H9 (cell line): ENCODE data around the gene MTA2. TPM values are rescaled to one million over a fixed set of nuclear protein-coding genes. Genes with fewer than 3 reads are reported as not detected.

Experiments used
- DNase-seq: peaks from one replicate; pipeline ENCODE4 v3.0.0-alpha.2; 2017
- H2AFZ ChIP-seq: one replicate; pipeline ENCODE4 v1.6.1; 2013; ENCODE audit warnings: mild to moderate bottlenecking, low read length, control low read depth, moderate library complexity
- H2AK5ac ChIP-seq: 2 replicates; pipeline ENCODE4 v1.6.1; 2013; ENCODE audit warnings: low read length, control low read depth, mixed read lengths; ENCODE audit not compliant: insufficient read length
- H2BK120ac ChIP-seq: one replicate; pipeline ENCODE4 v1.6.1; 2013; ENCODE audit warnings: low read depth, mild to moderate bottlenecking, low read length, control low read depth, inconsistent platforms; ENCODE audit not compliant: poor library complexity, severe bottlenecking
- H2BK12ac ChIP-seq: 2 replicates; pipeline ENCODE4 v1.6.1; 2013; ENCODE audit warnings: low read length, control low read depth, mixed read lengths, low read depth; ENCODE audit not compliant: insufficient read length
- H2BK15ac ChIP-seq: 2 replicates; pipeline ENCODE4 v1.6.1; 2013; ENCODE audit warnings: low read depth, low read length, control low read depth
- H2BK20ac ChIP-seq: one replicate; pipeline ENCODE4 v1.6.1; 2013; ENCODE audit warnings: low read depth, mild to moderate bottlenecking, low read length, control low read depth, inconsistent platforms; ENCODE audit not compliant: poor library complexity, severe bottlenecking
- H2BK5ac ChIP-seq: 2 replicates; pipeline ENCODE4 v1.6.1; 2013; ENCODE audit warnings: low read length, control low read depth, mixed read lengths; ENCODE audit not compliant: insufficient read length
- H3K14ac ChIP-seq: 2 replicates; pipeline ENCODE4 v1.6.1; 2013; ENCODE audit warnings: low read length, control low read depth; ENCODE audit not compliant: insufficient read depth
- H3K18ac ChIP-seq: 2 replicates; pipeline ENCODE4 v1.6.1; 2013; ENCODE audit warnings: low read depth, mild to moderate bottlenecking, mixed read lengths, low read length, control low read depth; ENCODE audit not compliant: insufficient read length
- H3K23ac ChIP-seq: 2 replicates; pipeline ENCODE4 v1.6.1; 2013; ENCODE audit warnings: low read length, control low read depth, mixed read lengths, low read depth; ENCODE audit not compliant: insufficient read length
- H3K23me2 ChIP-seq: 2 replicates; pipeline ENCODE4 v1.6.1; 2013; ENCODE audit warnings: low read depth, mild to moderate bottlenecking, mixed read lengths, low read length, control low read depth; ENCODE audit not compliant: insufficient read length, poor library complexity, severe bottlenecking
- H3K27ac ChIP-seq: 2 replicates; pipeline ENCODE4 v1.5.1; 2013; ENCODE audit warnings: low read length, control low read depth, mixed read lengths, low read depth; ENCODE audit not compliant: insufficient read length
- H3K27me3 ChIP-seq: 2 replicates; pipeline ENCODE4 v1.6.1; 2013; ENCODE audit warnings: low read length, control low read depth, inconsistent platforms; ENCODE audit not compliant: insufficient read depth
- H3K4ac ChIP-seq: 2 replicates; pipeline ENCODE4 v1.6.1; 2013; ENCODE audit warnings: low read depth, mild to moderate bottlenecking, control low read depth, inconsistent platforms, low read length, moderate library complexity
- H3K4me1 ChIP-seq: 2 replicates; pipeline ENCODE4 v1.6.1; 2013; ENCODE audit warnings: low read length, control low read depth, inconsistent platforms; ENCODE audit not compliant: insufficient read depth
- H3K4me2 ChIP-seq: 2 replicates; pipeline ENCODE4 v1.6.1; 2013; ENCODE audit warnings: low read length, control low read depth, mixed read lengths; ENCODE audit not compliant: insufficient read length, insufficient read depth
- H3K56ac ChIP-seq: 2 replicates; pipeline ENCODE4 v1.6.1; 2013; ENCODE audit warnings: low read depth, mild to moderate bottlenecking, mixed read lengths, low read length, control low read depth; ENCODE audit not compliant: insufficient read length
- H3K79me1 ChIP-seq: 2 replicates; pipeline ENCODE4 v1.6.1; 2013; ENCODE audit warnings: low read depth, mild to moderate bottlenecking, moderate library complexity, low read length, control low read depth, inconsistent platforms; ENCODE audit not compliant: insufficient read depth, poor library complexity, severe bottlenecking
- H3K79me2 ChIP-seq: 2 replicates; pipeline ENCODE4 v1.6.1; 2013; ENCODE audit warnings: low read length, control low read depth, inconsistent platforms; ENCODE audit not compliant: insufficient read depth
- H3K9ac ChIP-seq: 2 replicates; pipeline ENCODE4 v1.6.1; 2013; ENCODE audit warnings: low read length, control low read depth, mixed read lengths; ENCODE audit not compliant: insufficient read length; ENCODE audit errors: extremely low read depth
- H3K9me3 ChIP-seq: one replicate; pipeline ENCODE4 v1.6.1; 2013; ENCODE audit warnings: low read depth, low read length, inconsistent platforms; ENCODE audit not compliant: control insufficient read depth
- H3T11ph ChIP-seq: one replicate; pipeline ENCODE4 v1.6.1; 2013; ENCODE audit warnings: mild to moderate bottlenecking, low read length, control low read depth, inconsistent platforms
- H4K20me1 ChIP-seq: one replicate; pipeline ENCODE4 v1.6.1; 2013; ENCODE audit not compliant: control insufficient read depth, insufficient read length, insufficient read depth
- H4K5ac ChIP-seq: 2 replicates; pipeline ENCODE4 v1.6.1; 2013; ENCODE audit warnings: low read depth, mild to moderate bottlenecking, mixed read lengths, low read length, control low read depth; ENCODE audit not compliant: insufficient read length
- H4K8ac ChIP-seq: replicated peaks from 2 replicates; pipeline ENCODE4 v1.6.1; 2013; ENCODE audit warnings: low read length, control low read depth, mixed read lengths, low read depth; ENCODE audit not compliant: insufficient read length
- H4K91ac ChIP-seq: 2 replicates; pipeline ENCODE4 v1.6.1; 2013; ENCODE audit warnings: low read depth, mild to moderate bottlenecking, moderate library complexity, mixed read lengths, low read length, control low read depth; ENCODE audit not compliant: insufficient read length
- H3K27ac Mint-ChIP-seq, 3 experiments: 2 replicates in 2 of 3; 3 replicates in 1 of 3; pipeline ENCODE4 v1.8.0; 2020 to 2021; ENCODE audit warnings: mixed read lengths in 3 of 3, mild to moderate bottlenecking in 1 of 3, moderate library complexity in 1 of 3
- H3K27me3 Mint-ChIP-seq: 2 replicates; pipeline ENCODE4 v1.8.0; 2021; ENCODE audit warnings: low read depth, mild to moderate bottlenecking, moderate library complexity, mixed read lengths
- H3K36me3 Mint-ChIP-seq, 3 experiments: 2 replicates in 2 of 3; 3 replicates in 1 of 3; pipeline ENCODE4 v1.8.0; 2020 to 2021; ENCODE audit warnings: low read depth in 3 of 3, mixed read lengths in 3 of 3; ENCODE audit not compliant: insufficient read depth in 1 of 3
- H3K4me1 Mint-ChIP-seq, 2 experiments: 2 replicates each; pipeline ENCODE4 v1.8.0; 2020; ENCODE audit warnings: mixed read lengths in 2 of 2
- H3K4me3 Mint-ChIP-seq, 2 experiments: 2 replicates in 1 of 2; 3 replicates in 1 of 2; pipeline ENCODE4 v1.8.0; 2020 to 2021; ENCODE audit warnings: mild to moderate bottlenecking in 2 of 2, mixed read lengths in 2 of 2, moderate library complexity in 1 of 2
- H3K9me3 Mint-ChIP-seq, 2 experiments: 2 replicates in 1 of 2; 3 replicates in 1 of 2; pipeline ENCODE4 v1.8.0; 2020; ENCODE audit warnings: mild to moderate bottlenecking in 2 of 2, mixed read lengths in 2 of 2, moderate library complexity in 1 of 2
- CTCF ChIP-seq: fragments of 200-600 bp; sonication (generic); conservative IDR thresholded peaks from 3 replicates; pipeline ENCODE4 v1.8.0; 2021; ENCODE audit warnings: antibody characterized with exemption, mild to moderate bottlenecking
- WGBS: extraction: QIAGEN DNeasy Blood & Tissue Kit; methylation state at CpG from one replicate; pipeline ENCODE4 v1.1.7; 2013; ENCODE audit warnings: missing lambda C conversion rate, low lambda C conversion rate, mixed read lengths; ENCODE audit not compliant: insufficient read length; ENCODE audit errors: extremely low coverage; 5-methylcytosine and 5-hydroxymethylcytosine counted together
- total RNA-seq: library from RNA; stranded (reverse); gene quantifications from 2 replicates; pipeline ENCODE4 v1.2.1, GENCODE V29; 2021

MTA2 gene
- total RNA-seq, 1 experiment from 2014 or later, result 143 TPM

DNA sequence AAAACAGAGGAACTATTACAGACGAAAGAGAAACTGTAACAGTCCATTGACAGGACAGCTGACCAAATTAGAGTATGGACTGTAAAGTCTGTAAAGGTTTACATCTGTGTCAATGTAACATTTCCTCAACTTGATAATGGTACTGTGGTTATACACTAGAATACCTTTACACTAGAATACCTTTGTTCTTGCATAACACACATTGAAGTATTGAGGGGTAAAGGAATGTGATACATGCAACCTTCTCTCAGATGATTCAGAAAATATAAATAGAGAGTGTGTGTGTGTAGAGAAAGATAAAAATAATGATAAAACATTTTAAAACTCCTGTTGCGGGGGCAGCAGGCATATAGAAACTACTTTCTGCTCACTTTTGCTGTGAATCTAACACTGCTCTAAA lies 22.4 kb downstream of the MTA2 start:
- H3K27ac Mint-ChIP-seq, result no peak overlapping the region
- H3K4me1 ChIP-seq, result no peaks in the 10 kb centered on the region
- H4K91ac ChIP-seq, result no peak overlapping the region
- no peak overlapping the region for H3K56ac ChIP-seq
- H3K4me3 Mint-ChIP-seq, result no peak overlapping the region
- no peak overlapping the region for H2BK12ac ChIP-seq
- no peak for TF ChIP-seq CTCF
- no peak overlapping the region for H3K23ac ChIP-seq
- H3K4me2 ChIP-seq, result no peak overlapping the region
- peaks cover 7 to 57% (median 46%) of the 10 kb centered on the region in 3 experiments for H3K36me3 Mint-ChIP-seq
- no peak overlapping the region for H2BK15ac ChIP-seq
- no peak overlapping the region for H3K18ac ChIP-seq
- H3K27me3 ChIP-seq, result no peaks in the 10 kb centered on the region
- no peak for DNase-seq
- H3K9ac ChIP-seq, result no peak overlapping the region
- H4K8ac ChIP-seq, result no peak overlapping the region
- no peak overlapping the region for H3K27ac ChIP-seq
- H3K79me1 ChIP-seq, result no peaks in the 10 kb centered on the region
- H3K4ac ChIP-seq, result no peak overlapping the region
- H3K79me2 ChIP-seq, result no peaks in the 10 kb centered on the region
- no peak overlapping the region for H2AK5ac ChIP-seq
- no peak overlapping the region for H2BK5ac ChIP-seq
- no peaks in the 10 kb centered on the region for H3K9me3 ChIP-seq
- no peaks in the 10 kb centered on the region for H4K20me1 ChIP-seq
- H3K4me1 Mint-ChIP-seq, result peaks cover 11% of the 10 kb centered on the region in 2 experiments
- no peak overlapping the region for H2BK20ac ChIP-seq
- H4K5ac ChIP-seq, result no peak overlapping the region
- H3T11ph ChIP-seq, result no peak overlapping the region
- no peak overlapping the region for H2AFZ ChIP-seq
- no peaks in the 10 kb centered on the region for H3K9me3 Mint-ChIP-seq
- no CpG with 5 or more reads among the region's 2 CpGs for WGBS
- no peak overlapping the region for H2BK120ac ChIP-seq
- peaks cover 5% of the 10 kb centered on the region for H3K23me2 ChIP-seq
- no peak overlapping the region for H3K14ac ChIP-seq
- no peaks in the 10 kb centered on the region for H3K27me3 Mint-ChIP-seq
